Neural progenitor cell (in vitro differentiated cells): ENCODE measurements around the gene GGA1. TPM values are rescaled to one million over a fixed set of nuclear protein-coding genes. Genes with fewer than 3 reads are reported as not detected.
A peak's percentile ranks its signal among the peaks of the same experiment; 100 is the strongest.

Source experiments
- DNase-seq: peaks from one replicate; pipeline ENCODE4 v3.0.0-alpha.2; 2016; ENCODE audit warnings: low spot score
- H2AFZ ChIP-seq: fragments of 200-600 bp; sonication (generic); replicated peaks from 2 replicates; pipeline ENCODE4 v1.6.1; 2016; ENCODE audit warnings: antibody characterized with exemption
- H3F3A ChIP-seq: fragments of 200-600 bp; sonication (generic); 2 replicates; pipeline ENCODE4 v1.6.1; 2016; ENCODE audit warnings: antibody characterized with exemption, low read depth
- H3K27ac ChIP-seq: fragments of 200-600 bp; sonication (generic); 2 replicates; pipeline ENCODE4 v1.5.1; 2016; ENCODE audit warnings: mild to moderate bottlenecking
- H3K27me3 ChIP-seq: fragments of 200-600 bp; sonication (generic); 2 replicates; pipeline ENCODE4 v1.6.1; 2016; ENCODE audit warnings: mild to moderate bottlenecking, moderate library complexity
- H3K36me3 ChIP-seq: fragments of 200-600 bp; sonication (generic); 2 replicates; pipeline ENCODE4 v1.5.1; 2016
- H3K4me1 ChIP-seq: fragments of 200-600 bp; sonication (generic); 2 replicates; pipeline ENCODE4 v1.6.1; 2016; ENCODE audit warnings: mixed run types
- H3K4me2 ChIP-seq: fragments of 200-600 bp; sonication (generic); 2 replicates; pipeline ENCODE4 v1.6.1; 2016
- H3K4me3 ChIP-seq: fragments of 200-600 bp; sonication (generic); 2 replicates; pipeline ENCODE4 v1.5.1; 2016
- H3K79me2 ChIP-seq: fragments of 200-600 bp; sonication (generic); 2 replicates; pipeline ENCODE4 v1.6.1; 2016; ENCODE audit warnings: low read depth
- H3K9ac ChIP-seq: fragments of 200-600 bp; sonication (generic); 2 replicates; pipeline ENCODE4 v1.6.1; 2016
- H3K9me3 ChIP-seq: fragments of 200-600 bp; sonication (generic); 2 replicates; pipeline ENCODE4 v1.5.1; 2016; ENCODE audit warnings: low read depth
- H4K20me1 ChIP-seq: fragments of 200-600 bp; sonication (generic); 2 replicates; pipeline ENCODE4 v1.6.1; 2016; ENCODE audit warnings: low read depth
- H3K27ac Mint-ChIP-seq: 3 replicates; pipeline ENCODE4 v1.8.0; 2021; ENCODE audit warnings: mixed read lengths
- H3K27me3 Mint-ChIP-seq: 2 replicates; pipeline ENCODE4 v1.8.0; 2022; ENCODE audit warnings: low read depth, mild to moderate bottlenecking, inconsistent platforms, moderate library complexity, mixed read lengths; ENCODE audit not compliant: insufficient read depth
- H3K36me3 Mint-ChIP-seq: 3 replicates; pipeline ENCODE4 v1.8.0; 2021; ENCODE audit warnings: mixed read lengths
- H3K4me1 Mint-ChIP-seq: 3 replicates; pipeline ENCODE4 v1.8.0; 2021; ENCODE audit warnings: mixed read lengths
- H3K4me3 Mint-ChIP-seq: 3 replicates; pipeline ENCODE4 v1.8.0; 2021; ENCODE audit warnings: mild to moderate bottlenecking, moderate library complexity, mixed read lengths
- H3K9me3 Mint-ChIP-seq: 3 replicates; pipeline ENCODE4 v1.8.0; 2020; ENCODE audit warnings: mixed read lengths
- EZH2 ChIP-seq: fragments of 200-600 bp; sonication (generic); IDR thresholded peaks from 2 replicates; pipeline ENCODE4 v1.6.1; 2017; ENCODE audit warnings: antibody characterized with exemption, mild to moderate bottlenecking, moderate library complexity
- EZH2phosphoT487 ChIP-seq: fragments of 200-600 bp; sonication (generic); IDR thresholded peaks from 2 replicates; pipeline ENCODE4 v1.6.1; 2017; ENCODE audit warnings: antibody characterized with exemption
- total RNA-seq: library from RNA; depleted of rRNA; stranded (reverse); fragments of >200 nt; gene quantifications from 2 replicates; pipeline ENCODE4 v1.2.3, GENCODE V29; 2015; ENCODE audit warnings: low replicate concordance
- TF ChIP-seq, protein P1 (sequence below): fragments of 200-600 bp; sonication (generic); IDR thresholded peaks from 2 replicates; pipeline ENCODE4 v1.5.1; 2017; ENCODE audit warnings: antibody characterized with exemption, mild to moderate bottlenecking

The GGA1 gene
- total RNA-seq, 1 donor from 2014 or later = 62.3 TPM

DNA sequence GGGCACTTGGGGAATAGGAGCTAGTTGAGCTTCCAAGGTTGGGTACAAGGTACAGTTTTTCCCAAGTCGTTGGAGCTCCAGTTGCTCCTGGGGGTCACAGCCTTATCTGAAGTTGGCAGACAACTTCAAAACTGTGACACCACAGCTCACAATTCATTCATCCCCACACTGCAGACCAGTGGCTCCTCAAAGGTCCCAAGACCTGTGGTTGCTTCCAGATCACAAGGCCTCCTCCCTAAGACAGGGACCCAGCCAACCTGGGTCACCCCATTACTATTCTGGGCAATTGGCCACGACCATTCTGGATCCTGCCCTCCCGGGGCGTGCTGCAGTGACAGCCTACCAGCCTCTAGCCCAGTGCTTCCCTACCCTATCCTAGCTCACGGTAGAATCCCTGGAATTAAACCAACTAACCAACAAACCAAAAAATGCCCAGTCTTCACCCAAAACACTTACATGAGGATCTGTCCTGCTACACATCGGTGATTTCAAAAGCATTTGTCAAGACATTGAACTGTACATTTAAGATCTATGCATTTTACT lies 49.0 kb downstream of the GGA1 start:
- Histone ChIP-seq H3K27me3 (no peaks in the 10 kb centered on the region), H3K9ac (no peak overlapping the region)
- H3K4me3 Mint-ChIP-seq = peak overlapping the region; percentile 96

DNA sequence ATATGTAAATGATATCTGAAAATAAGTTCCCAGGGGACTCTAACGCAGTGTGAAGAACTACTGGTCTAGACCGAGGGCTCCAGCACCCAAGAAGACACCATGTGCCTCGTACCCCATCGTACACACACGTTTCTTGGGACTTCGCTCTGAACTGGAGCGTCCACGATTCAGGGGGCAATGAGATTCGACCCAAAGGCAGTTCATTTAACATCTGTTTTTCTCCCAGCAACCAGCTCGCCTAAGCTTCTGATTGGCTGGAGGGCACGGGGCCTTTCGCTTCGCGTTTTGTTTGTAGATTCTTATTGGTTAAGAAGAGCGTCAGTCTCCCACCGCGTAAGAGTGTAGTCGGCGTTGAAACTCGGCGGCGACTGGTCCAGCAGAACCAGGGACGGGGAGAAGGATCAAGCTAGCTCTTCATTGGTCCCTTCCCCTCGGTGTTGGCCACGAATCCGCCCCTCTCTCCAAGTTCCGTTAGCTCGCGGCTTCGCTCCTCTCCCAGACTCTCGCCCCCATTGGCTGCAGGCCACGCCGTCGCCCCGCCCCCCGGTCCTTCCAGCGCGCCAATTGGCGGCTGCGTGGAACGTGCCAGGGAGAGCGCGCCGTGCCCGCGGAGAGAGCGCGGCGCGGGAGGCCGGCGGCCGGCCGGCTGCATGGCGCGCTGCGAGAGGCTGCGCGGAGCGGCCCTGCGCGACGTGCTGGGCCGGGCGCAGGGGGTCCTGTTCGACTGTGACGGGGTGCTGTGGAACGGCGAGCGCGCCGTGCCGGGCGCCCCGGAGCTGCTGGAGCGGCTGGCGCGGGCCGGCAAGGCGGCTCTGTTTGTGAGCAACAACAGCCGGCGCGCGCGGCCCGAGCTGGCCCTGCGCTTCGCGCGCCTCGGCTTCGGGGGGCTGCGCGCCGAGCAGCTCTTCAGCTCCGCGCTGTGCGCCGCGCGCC lies 49.8 kb downstream of the GGA1 start, which contains the start of gene PDXP:
PDXP (plus strand) TSS at position 591 of the 933 bp plus-strand sequence; CDS start at position 651, 60 bp downstream.
- Histone ChIP-seq H3K36me3 (no peaks in the 10 kb centered on the region), H3K9ac (peak within 1 kb of the TSS; percentile 52), H3K4me3 (peak within 1 kb of the TSS; percentile 90), H3K79me2 (peaks cover 44% of the 10 kb centered on the region), H3K9me3 (no peaks in the 10 kb centered on the region), H3K27me3 (no peaks in the 10 kb centered on the region), H3K4me1 (peaks cover 18% of the 10 kb centered on the region), H3F3A (no peaks in the 10 kb centered on the region), H3K27ac (no peak within 1 kb of the TSS), H3K4me2 (peak within 1 kb of the TSS; percentile 100), H2AFZ (peak within 1 kb of the TSS; percentile 52), H4K20me1 (peaks cover 40% of the 10 kb centered on the region)
- DNase-seq = peak; percentile 100
- Mint-ChIP-seq H3K4me1 (peaks cover 45% of the 10 kb centered on the region), H3K27me3 (peaks cover 8% of the 10 kb centered on the region), H3K9me3 (no peaks in the 10 kb centered on the region), H3K27ac (peak within 1 kb of the TSS; percentile 93), H3K4me3 (peak within 1 kb of the TSS; percentile 96), H3K36me3 (peaks cover 3% of the 10 kb centered on the region)
- TF ChIP-seq EZH2 = no peak
- TF ChIP-seq, protein P1, sequence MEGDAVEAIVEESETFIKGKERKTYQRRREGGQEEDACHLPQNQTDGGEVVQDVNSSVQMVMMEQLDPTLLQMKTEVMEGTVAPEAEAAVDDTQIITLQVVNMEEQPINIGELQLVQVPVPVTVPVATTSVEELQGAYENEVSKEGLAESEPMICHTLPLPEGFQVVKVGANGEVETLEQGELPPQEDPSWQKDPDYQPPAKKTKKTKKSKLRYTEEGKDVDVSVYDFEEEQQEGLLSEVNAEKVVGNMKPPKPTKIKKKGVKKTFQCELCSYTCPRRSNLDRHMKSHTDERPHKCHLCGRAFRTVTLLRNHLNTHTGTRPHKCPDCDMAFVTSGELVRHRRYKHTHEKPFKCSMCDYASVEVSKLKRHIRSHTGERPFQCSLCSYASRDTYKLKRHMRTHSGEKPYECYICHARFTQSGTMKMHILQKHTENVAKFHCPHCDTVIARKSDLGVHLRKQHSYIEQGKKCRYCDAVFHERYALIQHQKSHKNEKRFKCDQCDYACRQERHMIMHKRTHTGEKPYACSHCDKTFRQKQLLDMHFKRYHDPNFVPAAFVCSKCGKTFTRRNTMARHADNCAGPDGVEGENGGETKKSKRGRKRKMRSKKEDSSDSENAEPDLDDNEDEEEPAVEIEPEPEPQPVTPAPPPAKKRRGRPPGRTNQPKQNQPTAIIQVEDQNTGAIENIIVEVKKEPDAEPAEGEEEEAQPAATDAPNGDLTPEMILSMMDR = no peak
- TF ChIP-seq EZH2phosphoT487 = no peak

More for the DNA sequence above, 49.0 kb downstream of the GGA1 start:
- Mint-ChIP-seq H3K27me3 (peaks cover 8% of the 10 kb centered on the region), H3K27ac (peak overlapping the region; percentile 93), H3K36me3 (peaks cover 3% of the 10 kb centered on the region), H3K9me3 (no peaks in the 10 kb centered on the region), H3K4me1 (peaks cover 45% of the 10 kb centered on the region)
- Histone ChIP-seq H3K9me3 (no peaks in the 10 kb centered on the region), H3K4me3 (peak overlapping the region; percentile 51), H3F3A (no peaks in the 10 kb centered on the region), H4K20me1 (peaks cover 35% of the 10 kb centered on the region), H2AFZ (peak overlapping the region; percentile 52), H3K4me1 (peaks cover 18% of the 10 kb centered on the region), H3K4me2 (peak overlapping the region; percentile 79), H3K36me3 (no peaks in the 10 kb centered on the region), H3K79me2 (peaks cover 37% of the 10 kb centered on the region), H3K27ac (no peak overlapping the region)
- peak; percentile 51 for DNase-seq
- TF ChIP-seq EZH2phosphoT487 = no peak
- TF ChIP-seq EZH2 = no peak
- TF ChIP-seq, protein P1 = no peak

DNA sequence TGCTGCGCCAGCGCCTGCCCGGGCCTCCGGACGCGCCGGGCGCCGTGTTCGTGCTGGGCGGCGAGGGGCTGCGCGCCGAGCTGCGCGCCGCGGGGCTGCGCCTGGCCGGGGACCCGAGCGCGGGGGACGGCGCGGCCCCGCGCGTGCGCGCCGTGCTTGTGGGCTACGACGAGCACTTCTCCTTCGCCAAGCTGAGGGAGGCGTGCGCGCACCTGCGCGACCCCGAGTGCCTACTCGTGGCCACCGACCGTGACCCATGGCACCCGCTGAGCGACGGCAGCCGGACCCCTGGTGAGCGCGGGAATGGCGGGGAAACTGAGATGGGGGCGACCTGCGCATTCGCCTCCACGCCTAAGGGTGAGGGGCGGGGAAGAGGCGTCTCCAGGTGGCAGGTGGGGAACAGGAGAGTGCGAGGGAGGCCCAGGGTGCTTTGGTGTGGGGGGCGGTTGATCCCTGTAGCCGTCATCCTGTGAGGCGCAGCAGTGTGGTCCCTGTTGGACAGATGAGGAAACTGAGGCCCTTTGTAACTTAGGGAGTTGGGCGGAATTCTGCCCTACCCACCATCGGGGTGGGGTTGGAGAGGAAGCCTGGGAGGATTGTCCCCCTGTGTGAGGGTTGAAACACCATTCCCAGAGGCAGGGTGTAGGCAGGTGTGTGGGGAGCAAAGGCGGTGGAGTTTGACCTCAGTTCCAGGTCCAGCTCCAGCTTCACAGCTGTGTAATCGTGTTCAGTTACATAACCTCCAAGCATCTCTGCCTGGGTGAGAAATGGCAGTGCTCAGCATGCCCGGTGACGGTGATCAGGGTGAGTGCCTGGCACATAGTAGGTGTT lies 50.6 kb downstream of the GGA1 start:
- Mint-ChIP-seq H3K27me3 (peaks cover 6% of the 10 kb centered on the region), H3K9me3 (no peaks in the 10 kb centered on the region)
- TF ChIP-seq EZH2phosphoT487 (no peak), EZH2 (no peak)
- TF ChIP-seq, protein P1 = no peak

More for the DNA sequence above, 50.6 kb downstream of the GGA1 start:
- Histone ChIP-seq H3K27ac (no peak overlapping the region), H3K4me1 (peaks cover 18% of the 10 kb centered on the region), H3K36me3 (no peaks in the 10 kb centered on the region), H3K4me2 (peak overlapping the region; percentile 100), H2AFZ (no peak overlapping the region), H4K20me1 (peaks cover 49% of the 10 kb centered on the region), H3K9me3 (no peaks in the 10 kb centered on the region), H3K9ac (peak overlapping the region; percentile 52), H3K4me3 (peak overlapping the region; percentile 90), H3F3A (no peaks in the 10 kb centered on the region), H3K79me2 (peaks cover 53% of the 10 kb centered on the region), H3K27me3 (no peaks in the 10 kb centered on the region)
- Mint-ChIP-seq H3K36me3 (peaks cover 3% of the 10 kb centered on the region), H3K4me3 (peak overlapping the region; percentile 90), H3K4me1 (peaks cover 45% of the 10 kb centered on the region), H3K27ac (peak overlapping the region; percentile 14)
- no peak for DNase-seq
